DMS114 treated with DMSO at 0.1 percent for 48 hours (cell line): ENCODE data around the gene TNFRSF12A.
A peak's percentile ranks its signal among the peaks of the same experiment; 100 is the strongest.

Source experiments
- DNase-seq: peaks from one replicate; lab custom pipeline; 2025; ENCODE audit not compliant: unreplicated experiment; lab: John Stamatoyannopoulos, UW

The TNFRSF12A gene

GRCh38 chr16:3020247-3020603 lies at the start of gene TNFRSF12A:
Gene TNFRSF12A, plus strand, starts transcription at chr16:3020368. Its CDS starts 30 bp downstream, at chr16:3020398.
- peak; percentile 37 for DNase-seq

- no peak for DNase-seq
Measured at GRCh38 chr16:2970563-2970962, 49.6 kb upstream of the TNFRSF12A start.

- DNase-seq, result no peak
Measured at GRCh38 chr16:2971134-2971984, 48.8 kb upstream of the TNFRSF12A start.

GRCh38 chr16:2971985-2972784 lies 48.0 kb upstream of the TNFRSF12A start:
- DNase-seq, result no peak

- DNase-seq, result no peak
Measured at GRCh38 chr16:2973093-2973492, 47.1 kb upstream of the TNFRSF12A start.

GRCh38 chr16:2973605-2974318 lies 46.4 kb upstream of the TNFRSF12A start:
- no peak for DNase-seq

- no peak for DNase-seq
Measured at GRCh38 chr16:2974319-2975056, 45.7 kb upstream of the TNFRSF12A start.

- DNase-seq, result no peak
Measured at GRCh38 chr16:2975161-2975795, 44.9 kb upstream of the TNFRSF12A start.

- no peak for DNase-seq
Measured at GRCh38 chr16:2976201-2976600, 44.0 kb upstream of the TNFRSF12A start.

- DNase-seq, result no peak
Measured at GRCh38 chr16:2976673-2977072, 43.5 kb upstream of the TNFRSF12A start.

GRCh38 chr16:2977440-2977839 lies 42.7 kb upstream of the TNFRSF12A start:
- no peak for DNase-seq

- DNase-seq, result no peak
Measured at GRCh38 chr16:2979669-2980226, 40.4 kb upstream of the TNFRSF12A start.

GRCh38 chr16:2980227-2981176 lies 39.7 kb upstream of the TNFRSF12A start, which contains the start of gene PKMYT1:
Gene PKMYT1, minus strand, starts transcription at chr16:2980446. Its CDS starts 789 bp downstream, at chr16:2979657.
- DNase-seq, result peak; percentile 59

- DNase-seq, result no peak
Measured at GRCh38 chr16:2981177-2981898, 38.8 kb upstream of the TNFRSF12A start.

- DNase-seq, result no peak
Measured at GRCh38 chr16:2981899-2982250, 38.3 kb upstream of the TNFRSF12A start.

- DNase-seq, result no peak
Measured at GRCh38 chr16:2982402-2982801, 37.8 kb upstream of the TNFRSF12A start.

- peak; percentile 57 for DNase-seq
Measured at GRCh38 chr16:2983706-2984136, 36.4 kb upstream of the TNFRSF12A start.

GRCh38 chr16:2985462-2985861 lies 34.7 kb upstream of the TNFRSF12A start:
- no peak for DNase-seq
